Hematopoietic multipotent progenitor cell (in vitro differentiated cells): Measurements from ENCODE around the gene GALNT5. TPM values are rescaled to one million over a fixed set of nuclear protein-coding genes. Genes with fewer than 3 reads are reported as not detected.

Experiments used
- DNase-seq, 3 donors: peaks; one replicate each; pipeline ENCODE4 v3.0.0-alpha.2; 2011 to 2015; ENCODE audit warnings: low read depth in 2 of 3, low spot score in 2 of 3
- total RNA-seq: library from RNA; depleted of rRNA; stranded (reverse); fragments of >200 nt; gene quantifications from one replicate; pipeline ENCODE4 v1.2.3, GENCODE V29; 2012

Gene GALNT5
- total RNA-seq, 1 donor: 0.27 TPM

DNA sequence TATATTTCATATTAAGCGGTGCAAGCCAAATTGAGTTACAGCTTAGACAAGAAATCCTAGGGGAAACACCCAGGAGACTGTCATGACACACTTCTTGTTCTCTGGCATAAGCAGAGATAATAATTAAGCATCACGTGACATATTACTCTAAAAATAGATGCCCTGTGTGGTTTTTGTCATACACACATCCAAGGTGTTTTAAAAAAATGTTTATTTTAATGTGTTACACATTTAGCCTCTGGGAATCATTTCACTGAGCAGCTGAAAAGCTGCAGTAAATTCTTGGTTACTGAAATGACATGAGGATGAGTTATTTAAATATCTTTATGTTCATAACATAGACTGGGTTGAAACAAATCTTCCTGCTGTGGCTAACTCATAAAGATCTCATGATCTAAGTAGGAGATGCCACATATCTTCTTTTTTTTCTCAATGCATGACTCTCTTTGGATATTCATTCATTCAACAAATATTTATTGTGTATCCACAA, 106.2 kb downstream of the GALNT5 start:
- DNase-seq: no peak

Other genes starting within 250 kb of the GALNT5 start
- gene ERMN, start 68.1 kb downstream of the GALNT5 start, total RNA-seq: 0.27 TPM
- 45.5 TPM for gene CYTIP, start 186.4 kb downstream of the GALNT5 start, total RNA-seq